SIG-M5 treated with dmso at 0.1 percent for 504 hours (cell line): ENCODE measurements around the gene CAPS.
A peak's percentile ranks its signal among the peaks of the same experiment; 100 is the strongest.

ENCODE experiments used
- DNase-seq: peaks from one replicate; lab custom pipeline; 2025; ENCODE audit not compliant: unreplicated experiment; lab: John Stamatoyannopoulos, UW

The CAPS gene

DNA sequence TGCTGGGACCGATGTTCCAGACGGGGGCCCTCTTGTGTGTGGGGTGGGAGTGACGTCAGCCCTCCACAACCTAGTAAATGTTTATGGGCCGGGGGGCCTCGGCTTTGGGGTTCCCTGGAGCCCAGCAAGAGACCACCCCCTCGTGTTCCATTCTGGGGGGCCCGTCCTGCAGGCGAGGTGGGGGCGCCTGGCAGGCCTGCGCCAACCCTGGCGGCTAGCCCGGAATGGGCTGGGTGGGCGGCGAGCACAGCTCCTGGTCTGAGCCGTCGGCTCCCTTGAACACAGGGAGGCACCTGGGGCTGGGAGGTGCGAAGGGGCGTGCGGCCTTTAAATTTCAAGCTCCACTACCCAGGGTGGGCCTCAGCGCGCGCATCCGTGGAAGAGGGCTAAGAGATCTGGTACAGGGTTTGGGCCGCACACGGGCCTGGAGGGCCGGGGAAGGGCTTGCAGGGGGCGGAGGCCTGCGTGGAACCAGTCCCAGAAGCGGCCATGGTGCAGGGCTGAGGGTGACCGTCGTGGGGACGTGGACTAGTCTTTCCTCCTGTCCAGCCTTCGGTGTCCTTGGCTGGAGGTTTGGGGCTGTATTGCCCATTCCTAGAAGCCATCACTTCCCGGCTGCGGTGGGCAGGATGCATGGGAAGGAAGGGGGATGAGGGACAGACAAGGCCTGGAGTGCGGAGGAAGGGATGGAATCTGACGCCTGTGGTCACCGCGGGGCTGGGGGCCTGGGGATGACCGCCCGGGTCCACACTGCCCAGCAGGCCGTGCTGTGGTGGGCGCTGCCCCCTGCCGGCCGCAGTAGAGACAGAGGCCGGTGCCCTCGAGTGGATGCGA, 21.9 kb upstream of the CAPS start:
- no peak for DNase-seq

DNA sequence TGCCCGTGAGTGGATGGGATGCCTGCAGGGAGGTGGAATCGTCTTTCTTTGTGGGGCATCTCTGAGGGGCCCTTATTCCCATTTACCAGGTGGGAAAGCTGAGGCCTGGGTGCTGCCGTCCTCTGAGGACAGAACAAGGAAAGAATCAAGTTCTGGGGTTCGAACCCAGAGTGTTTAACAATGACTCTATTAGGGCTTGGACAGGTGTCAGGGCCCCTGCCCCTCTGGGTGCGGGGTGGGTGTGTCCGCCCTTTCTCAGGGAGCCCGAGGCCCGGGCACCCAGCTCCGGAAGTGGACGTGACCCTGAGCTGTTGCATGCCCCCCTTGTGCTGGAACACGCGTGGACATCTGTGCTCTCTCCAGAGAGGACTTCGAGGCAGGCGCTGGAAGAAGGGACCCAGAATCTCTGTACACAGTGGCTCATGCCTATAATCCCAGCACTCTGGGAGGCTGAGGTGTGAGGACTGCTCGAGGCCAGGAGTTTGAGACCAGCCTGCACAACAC, 21.2 kb upstream of the CAPS start:
- DNase-seq = no peak

DNA sequence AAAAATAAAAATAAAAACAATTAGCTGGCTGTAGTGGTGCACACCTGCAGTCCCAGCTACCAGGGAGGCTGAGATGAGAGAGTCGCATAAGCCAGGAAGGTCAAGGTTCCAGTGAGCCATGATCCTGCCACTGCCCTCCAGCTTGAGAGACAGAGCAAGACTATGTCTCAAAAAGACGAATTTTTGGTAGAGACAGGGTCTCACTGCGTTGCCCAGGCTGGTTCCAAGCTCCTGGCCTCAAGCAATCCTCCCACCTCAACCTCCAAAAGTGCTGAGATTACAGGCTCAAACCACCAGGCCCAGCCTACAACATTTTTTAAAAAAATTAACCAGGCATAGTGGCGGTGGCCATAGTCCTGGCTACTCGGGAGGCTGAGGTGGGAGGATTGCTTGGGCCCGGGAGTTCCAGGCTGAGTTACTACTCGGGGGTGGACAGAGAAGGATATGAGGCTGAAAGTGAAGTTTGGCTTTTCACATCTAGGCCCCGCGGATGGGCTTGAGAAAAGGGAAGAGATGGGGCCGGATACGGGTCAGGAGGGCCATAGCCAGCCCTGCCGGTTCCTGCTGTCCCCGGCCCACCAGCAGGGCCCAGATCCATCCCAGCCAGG, 20.7 kb upstream of the CAPS start:
- DNase-seq = no peak

GRCh38 chr19:5893907-5894703, 19.9 kb upstream of the CAPS start:
- no peak for DNase-seq

DNA sequence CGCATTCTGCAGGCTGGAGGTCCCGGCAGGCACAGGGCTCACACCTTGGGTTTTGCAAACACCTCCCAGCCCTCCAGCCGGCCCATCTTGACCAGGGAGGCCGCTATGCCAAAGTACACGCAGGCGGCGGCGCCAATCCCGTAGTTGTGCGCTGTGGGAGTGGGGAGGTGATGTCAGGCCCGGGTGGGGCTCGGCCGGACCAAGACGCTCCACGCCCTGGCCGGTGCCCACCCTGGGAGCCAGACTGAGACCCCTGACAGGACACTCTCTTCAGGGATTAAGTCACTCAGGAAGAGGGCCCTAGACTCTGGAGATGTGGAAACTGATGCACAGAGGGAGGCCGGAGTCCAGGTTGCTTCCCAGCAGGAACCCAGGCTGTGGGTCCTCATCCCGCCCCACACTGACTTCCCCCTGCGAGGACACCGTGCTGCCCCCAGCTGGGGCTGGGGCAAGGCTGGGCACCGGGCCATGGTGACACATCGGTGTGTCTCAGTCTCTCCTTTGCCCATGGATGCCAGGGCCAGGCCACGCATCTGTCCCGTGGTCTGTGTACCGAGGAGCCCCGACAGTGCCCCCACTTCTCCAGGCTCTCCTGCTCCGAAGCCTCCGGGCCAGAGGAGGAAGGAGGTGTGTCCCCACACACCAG, 19.2 kb upstream of the CAPS start:
- no peak for DNase-seq

DNA sequence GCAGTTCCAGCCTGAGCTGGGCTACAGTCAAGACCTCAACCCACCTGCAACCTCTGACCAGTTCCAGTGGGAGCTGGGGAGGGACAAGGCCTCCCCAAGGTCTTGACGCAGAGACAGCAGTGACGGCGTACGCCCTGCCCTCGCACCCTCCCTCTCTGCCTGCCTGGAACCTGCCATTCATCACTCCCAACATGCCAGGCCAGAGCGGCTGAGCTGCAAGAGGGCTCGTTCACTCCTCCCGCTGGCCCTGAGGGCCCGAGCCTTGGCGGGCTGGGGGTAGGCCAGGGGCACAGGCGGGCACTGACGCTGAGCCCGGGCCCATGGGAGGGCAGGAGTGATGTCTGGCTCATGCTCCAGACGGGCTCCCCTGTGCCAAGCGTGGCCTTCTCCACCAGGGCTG, 18.6 kb upstream of the CAPS start:
- no peak for DNase-seq

DNA sequence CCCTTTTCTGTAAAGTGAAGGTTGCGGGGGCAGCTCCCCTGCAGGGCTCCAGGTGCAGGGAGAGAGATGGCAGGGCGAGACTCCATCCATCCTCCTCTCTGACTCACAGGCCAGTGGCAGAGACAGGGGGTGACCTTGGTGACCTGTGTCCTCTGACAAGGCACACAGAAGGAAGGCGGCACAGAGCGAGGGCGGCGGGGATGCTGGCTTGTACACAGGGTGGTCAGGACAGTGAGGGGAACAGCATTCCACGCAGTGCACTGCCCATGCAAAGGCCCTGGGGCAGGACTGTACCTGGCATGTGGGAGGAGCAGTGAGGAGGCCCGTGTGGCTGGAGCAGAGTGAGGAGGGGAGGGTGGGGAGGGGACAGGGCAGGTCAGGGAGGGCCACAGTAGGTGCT, 18.2 kb upstream of the CAPS start:
- DNase-seq = no peak

DNA sequence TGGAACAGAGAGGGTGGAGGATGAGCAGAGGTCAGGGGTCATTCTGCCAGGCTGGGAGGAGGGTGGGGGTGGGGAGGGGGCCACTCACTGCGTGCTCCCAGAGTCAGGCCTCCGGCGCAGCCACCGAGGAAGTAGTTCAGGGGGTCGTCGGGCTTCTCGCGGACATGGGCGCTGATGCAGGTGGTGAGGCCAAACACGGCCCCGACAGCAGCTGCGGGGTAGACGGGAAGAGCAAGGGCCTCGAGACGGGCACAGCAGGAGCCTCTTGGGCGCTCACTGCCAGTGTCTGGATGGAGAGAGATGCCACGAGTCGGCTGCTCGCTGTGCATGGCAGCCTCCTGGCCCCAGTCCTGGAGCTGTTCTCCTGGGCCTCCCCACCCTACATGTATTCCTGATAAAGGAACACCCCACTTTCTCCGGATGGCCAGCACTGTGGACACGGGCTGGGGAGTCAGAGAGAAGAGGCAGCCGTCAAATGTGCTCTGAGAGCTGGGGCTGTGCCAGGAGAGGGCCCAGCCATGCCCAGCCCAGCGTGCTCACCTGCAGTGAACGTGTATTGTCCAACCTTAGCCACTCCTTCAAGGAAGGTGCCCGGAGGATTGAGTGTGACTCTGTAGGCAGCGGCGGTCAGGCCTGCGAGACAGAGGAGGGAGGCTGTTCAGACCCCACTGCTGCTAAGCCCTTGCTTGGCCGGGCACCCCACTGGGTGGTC, 17.5 kb upstream of the CAPS start:
- DNase-seq = no peak

- DNase-seq = no peak
Observed at GRCh38 chr19:5897189-5897969, 16.7 kb upstream of the CAPS start.

GRCh38 chr19:5899728-5900526, 14.1 kb upstream of the CAPS start:
- no peak for DNase-seq

- no peak for DNase-seq
Observed at GRCh38 chr19:5900976-5901375, 13.1 kb upstream of the CAPS start.

GRCh38 chr19:5903056-5903623, 10.9 kb upstream of the CAPS start:
- no peak for DNase-seq

- DNase-seq = peak; percentile 98
Observed at GRCh38 chr19:5903624-5904351, 10.3 kb upstream of the CAPS start, which contains the start of gene NDUFA11. Gene NDUFA11 (minus strand): TSS chr19:5903790. CDS start chr19:5903708, 82 bp downstream.

- DNase-seq = peak; percentile 100
Observed at GRCh38 chr19:5904352-5905113, 9.5 kb upstream of the CAPS start, which contains the start of gene VMAC. Gene VMAC (plus strand): TSS chr19:5904872. CDS start chr19:5904891, 19 bp downstream.

- DNase-seq = no peak
Observed at GRCh38 chr19:5905114-5905778, 8.8 kb upstream of the CAPS start.

GRCh38 chr19:5907241-5907640, 6.8 kb upstream of the CAPS start:
- no peak for DNase-seq
